Thyroid gland (tissue), 4 donors: Measurements from ENCODE around the gene TCERG1L. TPM values are rescaled to one million over a fixed set of nuclear protein-coding genes. Genes with fewer than 3 reads are reported as not detected.

Experiments
- DNase-seq, 2 donors: peaks; one replicate each; pipeline ENCODE4 v3.0.0-alpha.2; 2019
- H3K27ac ChIP-seq, 3 donors: fragments of 200-600 bp; sonication (generic); 1 replicate in 2 of 3; 2 replicates in 1 of 3; pipeline ENCODE4 v1.5.1; 2016 to 2019; ENCODE audit warnings: mild to moderate bottlenecking in 1 of 3, moderate library complexity in 1 of 3
- H3K27me3 ChIP-seq: fragments of 200-600 bp; sonication (generic); one replicate; pipeline ENCODE4 v1.5.1; 2019
- H3K36me3 ChIP-seq, 2 donors: fragments of 200-600 bp; sonication (generic); one replicate each; pipeline ENCODE4 v1.5.1; 2016 to 2019
- H3K4me1 ChIP-seq, 2 donors: fragments of 200-600 bp; sonication (generic); one replicate each; pipeline ENCODE4 v1.5.1; 2017 to 2019
- H3K4me3 ChIP-seq, 3 donors: fragments of 200-600 bp; sonication (generic); replicated peaks in 1 of 3; 1 replicate in 2 of 3; 2 replicates in 1 of 3; pipeline ENCODE4 v1.5.1; 2016; ENCODE audit warnings: mild to moderate bottlenecking in 1 of 3
- H3K9me3 ChIP-seq: fragments of 200-600 bp; sonication (generic); one replicate; pipeline ENCODE4 v1.5.1; 2017
- CTCF ChIP-seq, 6 experiments: fragments of 200-600 bp in 3 of 6; fragments of 450-650 bp in 3 of 6; sonication (generic) in 3 of 6; IDR thresholded peaks; one replicate each; pipeline ENCODE4 v1.5.1; 2016 to 2019; ENCODE audit warnings: antibody characterized with exemption in 6 of 6, mild to moderate bottlenecking in 2 of 6, inconsistent platforms in 1 of 6, moderate library complexity in 1 of 6
- POLR2A ChIP-seq, 2 donors: fragments of 450-650 bp; IDR thresholded peaks; one replicate each; pipeline ENCODE4 v1.6.1; 2017; ENCODE audit warnings: antibody characterized with exemption in 2 of 2, mild to moderate bottlenecking in 2 of 2, moderate library complexity in 1 of 2
- WGBS, 2 donors: methylation state at CpG; one replicate each; pipeline ENCODE4 v1.1.5; 2017; 5-methylcytosine and 5-hydroxymethylcytosine counted together
- intact Hi-C: fragments of 100-400 bp; cut with DNase I; formaldehyde crosslinking; loops from one replicate; pipeline ENCODE4 v1.15.1; 2023
- total RNA-seq, 4 donors: library from RNA; depleted of rRNA; stranded (reverse); fragments of >200 nt; gene quantifications; one replicate each; pipeline ENCODE4 v1.2.3, GENCODE V29; 2016

The TCERG1L gene
- total RNA-seq, 4 donors from 2014 or later = 4.3 to 23.6 (median 8.2) TPM

- intact Hi-C loops = loop anchor here (10.0 kb wide), 1 partner anchor 183 kb away; no protein-coding TSS in a partner anchor
- Histone ChIP-seq H3K36me3 (no peaks in the 10 kb centered on the region), H3K4me1 (no peaks in the 10 kb centered on the region), H3K27ac (no peak overlapping the region), H3K9me3 (no peaks in the 10 kb centered on the region), H3K27me3 (peaks cover 3% of the 10 kb centered on the region), H3K4me3 (no peak overlapping the region)
- WGBS, 2 donors = 77 to 83% methylated on average over 11 of the region's 11 CpGs
- no peak for DNase-seq
- no peak for TF ChIP-seq POLR2A (IDR thresholded peaks at IDR 0.05)
- no peak for TF ChIP-seq CTCF (IDR thresholded peaks at IDR 0.05)
Observed at GRCh38 chr10:131318291-131318690, 6.8 kb upstream of the TCERG1L start.

- TF ChIP-seq CTCF (IDR thresholded peaks at IDR 0.05) (no peak), POLR2A (IDR thresholded peaks at IDR 0.05) (no peak)
- Histone ChIP-seq H3K27me3 (no peaks in the 10 kb centered on the region), H3K9me3 (no peaks in the 10 kb centered on the region), H3K4me1 (peaks cover 4 to 5% of the 10 kb centered on the region in 2 donors), H3K36me3 (no peaks in the 10 kb centered on the region), H3K27ac (no peak overlapping the region), H3K4me3 (no peak overlapping the region)
- intact Hi-C loops = loop anchor here (10.0 kb wide), 1 partner anchor 182 kb away; no protein-coding TSS in a partner anchor
- WGBS, 2 donors = 73 to 76% methylated on average over 15 to 16 of the region's 16 CpGs
- DNase-seq = no peak
Observed at GRCh38 chr10:131316321-131317075, 5.0 kb upstream of the TCERG1L start.

GRCh38 chr10:131315344-131315743 is 3.8 kb upstream of the TCERG1L start:
- no peaks in the 10 kb centered on the region for H3K27me3 ChIP-seq
- WGBS, 2 donors = 71 to 75% methylated on average over 9 of the region's 9 CpGs
- no peaks in the 10 kb centered on the region for H3K36me3 ChIP-seq
- no peak overlapping the region for H3K4me3 ChIP-seq
- peaks cover 4 to 6% of the 10 kb centered on the region in 2 donors for H3K4me1 ChIP-seq
- TF ChIP-seq POLR2A (IDR thresholded peaks at IDR 0.05) (no peak), CTCF (IDR thresholded peaks at IDR 0.05) (no peak)
- no peak for DNase-seq
- intact Hi-C loops = loop anchor here (10.0 kb wide), 1 partner anchor 181 kb away; no protein-coding TSS in a partner anchor
- no peak overlapping the region for H3K27ac ChIP-seq
- H3K9me3 ChIP-seq = no peaks in the 10 kb centered on the region

GRCh38 chr10:131314799-131315198 is 3.3 kb upstream of the TCERG1L start:
- Histone ChIP-seq H3K4me1 (peaks cover 4 to 9% of the 10 kb centered on the region in 2 donors), H3K36me3 (no peaks in the 10 kb centered on the region), H3K27me3 (no peaks in the 10 kb centered on the region), H3K4me3 (no peak overlapping the region), H3K27ac (no peak overlapping the region), H3K9me3 (no peaks in the 10 kb centered on the region)
- TF ChIP-seq POLR2A (IDR thresholded peaks at IDR 0.05) (no peak), CTCF (IDR thresholded peaks at IDR 0.05) (no peak)
- DNase-seq = no peak
- intact Hi-C loops = loop anchor here (10.0 kb wide), 1 partner anchor 180 kb away; no protein-coding TSS in a partner anchor
- 81 to 85% methylated on average over 10 of the region's 10 CpGs for WGBS, 2 donors

GRCh38 chr10:131314148-131314547 is 2.6 kb upstream of the TCERG1L start:
- H3K27me3 ChIP-seq = no peaks in the 10 kb centered on the region
- no peaks in the 10 kb centered on the region for H3K36me3 ChIP-seq
- H3K4me1 ChIP-seq = peaks cover 4 to 9% of the 10 kb centered on the region in 2 donors
- no peak for DNase-seq
- TF ChIP-seq CTCF (IDR thresholded peaks at IDR 0.05) (no peak), POLR2A (IDR thresholded peaks at IDR 0.05) (no peak)
- H3K4me3 ChIP-seq = no peak overlapping the region
- no peaks in the 10 kb centered on the region for H3K9me3 ChIP-seq
- no peak overlapping the region for H3K27ac ChIP-seq
- WGBS, 2 donors = 84 to 89% methylated on average over 3 of the region's 3 CpGs
- intact Hi-C loops = loop anchor here (10.0 kb wide), 1 partner anchor 179 kb away; no protein-coding TSS in a partner anchor
